HG03520 (cell line): Measurements from ENCODE around the gene PRSS21.

ENCODE experiments used
- ATAC-seq: cut with Tn5 transposase; IDR thresholded peaks from one replicate; pipeline ENCODE4 v1.9.1; 2021; ENCODE audit warnings: mild to moderate bottlenecking, moderate library complexity; ENCODE audit not compliant: unreplicated experiment

PRSS21 gene, protein sequence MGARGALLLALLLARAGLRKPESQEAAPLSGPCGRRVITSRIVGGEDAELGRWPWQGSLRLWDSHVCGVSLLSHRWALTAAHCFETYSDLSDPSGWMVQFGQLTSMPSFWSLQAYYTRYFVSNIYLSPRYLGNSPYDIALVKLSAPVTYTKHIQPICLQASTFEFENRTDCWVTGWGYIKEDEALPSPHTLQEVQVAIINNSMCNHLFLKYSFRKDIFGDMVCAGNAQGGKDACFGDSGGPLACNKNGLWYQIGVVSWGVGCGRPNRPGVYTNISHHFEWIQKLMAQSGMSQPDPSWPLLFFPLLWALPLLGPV

DNA sequence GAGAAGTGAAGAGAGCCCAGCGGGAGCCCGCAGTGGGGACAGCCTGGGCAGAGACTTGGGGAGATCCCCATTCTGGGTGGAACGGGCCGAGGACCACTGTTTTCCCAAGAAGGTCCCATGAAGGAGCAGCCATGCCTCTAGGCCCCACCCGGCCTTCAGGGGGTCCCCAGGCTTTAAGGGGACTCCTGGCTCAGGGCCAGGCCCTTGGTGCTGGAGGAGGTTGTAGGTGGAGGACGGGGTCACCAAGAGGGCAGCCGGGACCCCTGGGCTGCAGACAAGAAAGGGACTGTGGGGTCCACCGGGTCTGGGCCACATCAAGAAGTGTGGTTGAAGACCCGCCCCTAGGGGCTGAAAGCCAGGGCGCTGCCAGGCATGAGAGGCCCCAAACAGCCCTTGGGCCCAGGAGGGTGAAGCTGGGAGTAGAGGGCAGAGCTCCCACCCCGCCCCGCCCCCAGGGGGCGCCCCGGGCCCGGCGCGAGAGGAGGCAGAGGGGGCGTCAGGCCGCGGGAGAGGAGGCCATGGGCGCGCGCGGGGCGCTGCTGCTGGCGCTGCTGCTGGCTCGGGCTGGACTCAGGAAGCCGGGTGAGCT lies at the start of gene PRSS21:
TSS of gene PRSS21 (plus strand) at position 487 of the 589 bp plus-strand sequence. CDS start at position 519, 32 bp downstream.
- ATAC-seq = no peak

DNA sequence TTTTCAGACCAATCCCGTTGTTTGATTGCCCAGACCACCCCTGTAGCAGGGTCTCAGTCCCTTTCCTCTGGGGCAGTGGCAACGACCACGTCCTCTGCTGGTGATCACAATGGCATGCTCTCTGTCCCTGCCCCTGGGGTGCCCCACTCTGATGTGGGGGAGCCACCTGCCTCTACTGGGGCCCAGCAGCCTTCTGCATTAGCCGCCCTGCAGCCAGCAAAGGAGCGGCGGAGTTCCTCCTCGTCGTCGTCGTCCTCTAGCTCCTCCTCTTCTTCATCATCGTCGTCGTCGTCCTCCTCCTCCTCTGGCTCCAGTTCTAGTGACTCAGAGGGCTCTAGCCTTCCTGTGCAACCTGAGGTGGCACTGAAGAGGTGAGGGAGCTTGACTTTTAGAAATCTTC lies 49.1 kb upstream of the PRSS21 start:
- no peak for ATAC-seq

DNA sequence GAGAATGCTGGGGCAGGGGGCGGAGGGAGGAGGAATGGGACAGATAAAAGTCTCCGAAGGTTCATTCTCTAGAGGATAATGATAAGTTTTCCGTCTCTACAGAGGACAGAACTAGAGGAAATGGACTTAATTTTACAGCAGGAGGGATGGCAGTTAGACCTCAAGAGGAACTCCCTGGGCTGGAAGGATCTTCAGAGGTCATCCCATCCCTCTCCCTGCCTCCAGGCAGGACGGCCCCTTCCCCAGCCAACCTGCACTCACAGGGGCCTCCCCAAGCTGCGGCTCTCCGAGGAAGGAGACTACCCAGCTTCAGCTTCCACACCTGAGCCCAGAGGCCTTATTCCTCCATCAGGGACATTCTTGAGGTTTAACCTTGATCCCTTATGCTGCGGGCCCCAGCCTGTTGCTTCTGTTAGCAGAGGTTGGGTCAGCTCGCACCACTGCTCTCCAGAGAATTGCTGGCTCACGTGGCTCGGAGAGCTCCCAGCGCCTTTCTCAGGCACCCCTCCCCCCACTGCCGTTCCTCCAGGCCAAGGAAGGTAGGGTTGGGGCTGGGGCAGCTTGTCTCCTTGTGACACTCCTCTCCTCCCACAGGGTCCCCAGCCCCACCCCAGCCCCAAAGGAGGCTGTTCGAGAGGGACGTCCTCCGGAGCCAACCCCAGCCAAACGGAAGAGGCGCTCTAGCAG lies 48.5 kb upstream of the PRSS21 start:
- no peak for ATAC-seq

DNA sequence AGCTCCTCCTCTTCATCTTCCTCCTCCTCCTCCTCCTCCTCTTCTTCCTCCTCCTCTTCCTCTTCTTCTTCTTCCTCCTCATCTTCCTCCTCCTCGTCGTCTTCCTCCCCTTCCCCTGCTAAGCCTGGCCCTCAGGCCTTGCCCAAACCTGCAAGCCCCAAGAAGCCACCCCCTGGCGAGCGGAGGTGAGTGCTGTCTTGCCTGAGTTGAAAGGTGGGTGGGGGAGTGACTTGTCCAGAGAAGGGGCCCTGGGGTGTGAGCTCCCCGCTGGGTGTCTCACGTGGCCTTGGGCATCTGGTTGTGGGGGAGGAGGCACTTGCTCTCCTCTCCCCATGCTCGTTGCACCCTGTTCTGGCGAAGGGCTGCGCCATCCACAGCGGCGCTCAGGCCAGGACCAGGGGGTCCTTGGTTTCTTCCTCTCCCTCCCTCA lies 47.9 kb upstream of the PRSS21 start:
- no peak for ATAC-seq

DNA sequence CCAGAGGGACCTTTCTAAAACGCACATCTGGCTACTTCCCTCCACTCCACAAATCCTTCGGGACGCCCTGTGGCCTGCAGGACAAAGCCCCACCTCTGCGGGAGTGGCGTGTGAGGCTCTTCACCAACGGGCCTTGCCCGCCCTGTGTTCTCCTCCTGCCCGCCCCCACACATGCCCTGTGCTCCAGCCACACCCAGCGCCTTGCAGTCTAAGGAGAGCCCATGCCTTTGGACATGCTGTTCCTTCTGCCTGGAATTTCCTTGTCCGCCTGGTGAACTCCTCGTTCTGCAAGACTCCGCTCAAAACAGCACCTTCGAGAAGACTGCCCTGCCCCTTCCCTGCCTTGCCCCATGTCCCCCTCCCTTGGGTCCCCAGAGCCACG lies 47.4 kb upstream of the PRSS21 start:
- no peak for ATAC-seq

DNA sequence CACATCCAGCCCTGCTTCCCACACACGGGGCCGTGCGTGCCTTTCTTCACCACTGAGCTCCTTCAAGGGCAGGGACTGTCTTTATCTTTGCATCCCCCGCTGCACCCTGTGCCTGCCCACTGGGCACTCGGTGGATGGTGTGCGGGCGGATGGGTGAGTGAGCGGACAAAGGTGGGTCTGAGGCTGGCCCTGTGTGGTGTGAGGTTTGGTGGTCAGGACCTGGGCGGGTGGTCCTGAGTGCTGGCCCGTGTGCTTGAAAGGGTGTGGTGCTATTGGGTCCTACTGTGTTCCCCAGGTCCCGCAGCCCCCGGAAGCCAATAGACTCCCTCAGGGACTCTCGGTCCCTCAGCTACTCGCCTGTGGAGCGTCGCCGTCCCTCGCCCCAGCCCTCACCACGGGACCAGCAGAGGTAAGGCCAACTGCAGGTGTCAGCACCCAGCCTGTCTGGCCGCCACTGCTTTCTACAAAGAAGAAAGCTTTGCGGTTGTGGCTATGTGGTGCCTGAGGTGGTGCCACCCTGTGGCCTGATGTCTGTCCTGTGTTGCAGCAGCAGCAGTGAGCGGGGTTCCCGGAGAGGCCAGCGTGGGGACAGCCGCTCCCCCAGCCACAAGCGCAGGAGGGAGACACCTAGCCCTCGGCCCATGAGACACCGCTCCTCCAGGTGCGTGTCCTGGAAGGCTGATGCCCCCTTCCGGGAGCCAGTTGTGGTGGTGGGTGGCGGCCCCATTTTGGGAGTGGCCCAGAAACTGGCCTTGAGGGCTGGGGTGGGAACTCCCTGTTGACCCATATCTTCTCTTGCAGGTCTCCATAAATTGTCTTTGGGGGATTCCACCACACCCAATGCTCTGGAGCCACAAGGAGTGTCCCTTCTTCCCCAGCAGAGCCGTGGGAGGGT lies 46.7 kb upstream of the PRSS21 start:
- ATAC-seq = no peak

DNA sequence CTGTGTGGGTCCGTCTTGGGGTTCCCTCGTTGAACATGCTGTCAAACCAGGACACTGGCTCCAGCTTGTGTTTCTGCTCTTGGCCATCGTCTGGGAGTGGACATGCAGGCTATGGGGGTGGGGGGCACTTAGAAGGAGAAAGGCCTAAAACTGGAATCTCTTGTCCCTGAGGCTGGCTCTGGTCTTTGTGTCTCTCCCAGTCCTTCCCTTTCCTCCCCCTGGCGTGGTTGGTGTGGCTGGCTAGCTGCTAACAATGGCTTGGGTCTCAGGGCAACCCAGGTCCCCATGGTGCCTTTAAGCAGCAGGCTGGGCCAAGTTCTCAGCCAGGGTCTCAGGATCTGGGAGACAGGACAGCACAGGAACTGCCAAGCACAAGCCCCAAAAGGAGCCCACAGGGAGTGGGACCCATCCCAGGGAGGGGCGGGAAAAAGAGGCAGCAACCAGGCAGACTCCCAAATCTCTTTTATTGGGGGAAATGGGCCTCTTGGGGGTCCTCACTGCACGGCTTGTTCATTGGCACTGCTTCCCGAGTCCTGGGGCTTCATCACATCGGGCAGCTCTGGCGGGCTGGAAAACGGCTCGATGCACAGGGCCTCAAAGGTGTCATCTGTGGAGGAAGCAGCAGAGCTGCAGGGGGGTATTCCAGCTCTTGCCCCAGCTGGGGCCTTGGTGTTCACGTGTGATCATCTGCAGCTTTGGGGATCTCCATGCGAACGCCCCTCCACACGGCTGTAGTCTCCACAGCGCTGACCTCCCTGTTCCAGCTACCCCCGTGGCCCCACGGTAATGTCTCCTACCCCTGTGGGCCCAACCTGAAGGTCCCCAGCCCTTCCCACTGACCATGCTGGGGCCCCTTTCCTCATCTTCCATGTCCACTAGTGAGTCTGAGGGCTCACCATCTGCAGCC lies 45.3 kb upstream of the PRSS21 start:
- ATAC-seq = no peak

DNA sequence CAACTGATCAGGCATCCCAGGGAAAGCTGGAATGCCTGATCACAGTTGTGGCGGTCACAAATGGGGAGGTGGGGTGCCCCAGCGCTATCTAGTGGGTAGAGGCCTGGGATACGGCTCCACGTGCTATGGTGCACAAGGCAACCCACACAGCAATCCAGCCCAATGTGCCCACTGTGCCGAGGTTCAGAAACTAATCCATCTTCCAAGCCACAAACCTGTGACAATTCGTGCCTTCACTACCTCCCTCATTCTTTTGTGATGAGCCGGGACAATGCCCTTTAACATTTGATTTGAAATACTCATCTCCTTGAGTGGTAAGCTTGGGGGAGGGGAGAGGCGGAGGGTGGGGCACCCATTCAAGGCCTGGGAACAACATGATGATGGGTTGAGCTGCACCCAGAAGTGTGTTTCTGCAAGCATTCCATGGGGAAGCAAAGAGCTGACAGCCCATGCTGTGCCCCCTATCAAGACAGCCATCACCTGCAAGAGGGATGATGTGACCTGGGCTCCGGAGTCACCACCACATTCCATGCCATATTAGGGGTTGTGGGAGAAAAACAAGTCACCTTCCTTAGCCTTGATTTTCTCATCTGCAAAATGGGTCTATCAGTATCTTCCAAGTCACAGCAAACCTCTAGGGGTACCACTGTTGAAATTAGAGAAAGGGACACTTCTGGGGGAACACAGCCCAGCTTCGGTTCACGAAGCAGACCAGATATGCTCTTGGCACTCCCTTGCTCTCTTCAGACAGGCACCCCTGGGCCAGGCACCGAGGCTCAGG lies 43.7 kb upstream of the PRSS21 start:
- no peak for ATAC-seq

DNA sequence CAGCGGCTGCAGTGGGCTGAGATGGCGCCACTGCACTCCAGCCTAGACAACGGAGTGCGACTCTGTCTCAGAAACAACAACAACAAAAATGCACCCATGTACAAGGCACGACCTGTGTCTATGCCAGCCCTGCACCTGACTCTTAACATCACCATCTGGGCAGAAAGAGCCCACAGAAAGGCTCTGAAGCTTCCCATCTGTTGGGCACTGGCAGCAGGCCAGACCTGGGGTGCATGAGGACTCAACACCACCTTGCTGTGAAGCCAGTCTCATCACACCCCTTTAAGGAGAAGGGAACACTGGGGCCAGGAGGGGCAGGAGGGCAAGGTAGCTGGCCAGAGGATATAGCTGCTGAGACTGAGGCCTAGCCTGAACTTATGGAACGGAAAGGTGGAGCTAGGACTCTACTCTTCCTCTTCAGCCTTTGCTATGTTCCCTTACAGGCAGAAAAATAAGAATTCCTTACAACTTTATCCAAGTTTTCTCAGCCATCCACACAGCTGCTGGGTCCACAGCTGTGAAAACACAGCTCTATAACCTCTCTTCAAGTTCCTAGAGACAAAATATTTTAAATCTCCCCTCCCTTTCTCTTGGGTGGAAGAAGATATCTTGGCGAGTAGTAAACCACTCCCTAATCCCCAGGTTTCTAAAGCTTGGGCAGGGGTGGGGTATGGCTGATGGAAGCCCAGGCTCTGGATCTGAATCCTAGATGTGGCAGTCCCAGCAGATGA lies 42.7 kb upstream of the PRSS21 start:
- no peak for ATAC-seq

DNA sequence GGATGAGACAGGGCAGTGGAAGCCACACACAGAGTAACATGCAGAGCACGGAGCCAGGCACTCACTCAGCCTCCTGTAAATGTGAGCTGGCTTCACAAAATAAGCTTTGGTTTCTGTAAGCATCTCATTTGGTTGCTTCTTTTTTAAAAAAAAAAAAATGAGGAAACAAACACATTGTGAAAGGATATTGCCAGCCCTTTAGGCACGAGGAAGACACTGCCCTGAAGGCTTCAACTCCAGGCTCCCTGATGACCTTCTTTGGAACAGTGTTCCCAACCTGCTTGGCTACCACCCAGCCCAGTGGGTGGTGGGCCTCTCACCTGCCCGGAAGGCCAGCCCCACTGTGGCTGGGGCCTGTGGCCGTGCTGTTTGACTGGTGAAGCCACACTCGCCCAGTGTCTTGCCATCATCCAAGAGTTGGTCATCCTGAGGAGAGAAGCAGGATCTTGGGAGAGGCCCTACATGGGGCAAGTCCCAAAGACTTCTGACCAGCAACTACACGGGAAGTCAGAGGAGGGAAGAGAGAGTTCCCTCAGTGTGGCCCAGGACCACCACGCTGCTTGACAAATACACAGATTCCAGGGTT lies 41.8 kb upstream of the PRSS21 start:
- no peak for ATAC-seq

DNA sequence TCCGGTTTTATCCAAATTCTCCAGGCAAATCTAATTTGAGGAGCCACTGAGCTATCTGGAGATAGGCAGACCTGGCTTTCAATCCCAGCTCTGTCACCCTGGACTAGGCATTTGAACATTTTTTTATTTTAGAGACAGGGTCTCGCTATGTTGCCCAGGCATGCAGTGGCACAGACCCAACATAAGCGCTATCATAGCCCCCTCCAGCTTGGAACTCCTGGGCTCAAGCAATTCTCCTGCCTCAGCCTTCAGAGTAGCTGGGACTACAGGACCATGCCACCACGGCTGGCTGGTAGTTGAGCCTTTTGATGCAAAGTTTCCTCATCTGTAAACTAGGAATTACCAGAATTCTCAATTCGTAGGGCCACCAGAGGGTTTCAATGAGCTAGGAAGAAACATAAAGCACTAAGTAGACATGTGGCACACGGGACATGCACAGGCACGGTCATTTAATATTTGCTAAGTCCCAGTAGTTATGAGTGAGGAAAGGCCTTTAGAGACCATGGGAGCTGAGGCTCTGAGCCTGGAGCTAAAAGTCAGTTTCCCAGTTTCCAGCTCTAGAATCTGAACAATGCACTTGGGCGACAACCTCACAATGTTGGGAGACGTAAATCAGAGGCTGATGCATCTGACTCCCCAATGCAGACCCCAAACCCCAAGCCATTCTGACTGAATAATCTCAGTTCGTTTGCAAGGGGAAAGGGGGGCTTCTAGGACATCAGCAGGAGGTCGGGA lies 41.1 kb upstream of the PRSS21 start:
- ATAC-seq = no peak

DNA sequence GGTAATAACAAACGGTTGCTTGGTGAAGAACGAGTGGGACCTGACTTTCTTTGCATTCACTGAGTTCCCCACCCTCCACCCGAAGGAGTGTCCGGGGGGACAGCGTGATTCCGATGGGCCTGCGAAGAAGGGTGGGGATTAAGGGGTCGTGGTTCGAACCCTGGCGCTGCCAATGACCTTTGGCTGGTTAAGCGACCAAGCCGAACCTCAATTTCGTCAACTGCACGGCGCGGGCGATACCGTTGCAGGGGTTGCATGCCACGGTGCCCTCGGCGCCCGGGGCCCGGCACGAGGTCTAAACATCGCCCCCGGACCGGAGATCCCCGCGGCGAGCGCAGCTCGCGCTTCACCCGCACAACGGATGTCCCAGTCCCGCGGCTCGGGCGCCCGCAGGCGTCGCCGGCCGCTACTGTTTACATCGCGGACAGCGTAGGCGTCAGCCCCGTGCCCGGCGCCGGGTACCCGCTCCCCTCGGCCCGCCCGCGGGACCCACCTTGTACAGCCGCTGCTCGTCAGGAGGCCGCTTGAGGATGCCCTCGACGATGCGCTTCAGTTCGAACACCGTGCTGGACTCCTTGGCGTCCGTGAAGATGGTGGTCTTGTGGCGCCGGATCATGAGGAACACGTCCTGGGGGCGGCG lies 40.4 kb upstream of the PRSS21 start:
- ATAC-seq = peak; percentile 25

DNA sequence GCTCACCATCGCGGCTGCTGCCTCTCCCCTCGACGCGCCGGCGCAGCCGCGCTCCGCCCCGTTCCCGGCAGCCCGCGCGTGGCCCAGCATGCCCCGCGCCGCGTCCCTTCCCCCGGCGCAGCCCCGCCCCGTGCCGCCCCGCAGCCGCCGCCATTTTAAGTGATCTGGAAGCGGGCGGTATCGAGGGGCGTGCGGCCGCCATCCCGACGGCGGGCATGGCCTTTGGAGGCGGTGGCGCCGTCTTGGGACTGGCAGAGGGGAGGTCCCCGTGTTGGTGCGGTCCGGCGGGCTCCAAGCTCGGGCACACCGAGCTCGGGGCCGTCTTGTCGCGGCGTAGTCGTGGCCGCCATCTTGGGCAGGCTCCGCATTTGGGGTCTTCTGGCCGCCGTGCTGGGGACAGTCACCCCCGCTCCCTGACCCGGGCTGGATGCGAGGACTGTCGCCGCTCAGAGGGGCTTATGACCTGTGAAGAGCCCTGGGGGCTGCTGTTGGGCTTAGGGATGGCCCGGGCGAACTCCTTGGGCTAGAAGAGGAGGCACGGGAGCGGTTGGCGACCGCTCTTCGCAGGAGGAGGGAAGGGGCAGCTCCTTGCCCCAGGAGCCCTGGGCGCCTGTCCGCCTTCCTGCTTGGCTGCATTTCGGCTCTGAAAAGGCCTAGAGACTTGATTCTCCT lies 39.7 kb upstream of the PRSS21 start, which contains the start of gene ELOB:
TSS of gene ELOB (minus strand) at position 50 of the 672 bp plus-strand sequence. CDS start at position 9, 41 bp downstream.
- peak; percentile 63 for ATAC-seq

DNA sequence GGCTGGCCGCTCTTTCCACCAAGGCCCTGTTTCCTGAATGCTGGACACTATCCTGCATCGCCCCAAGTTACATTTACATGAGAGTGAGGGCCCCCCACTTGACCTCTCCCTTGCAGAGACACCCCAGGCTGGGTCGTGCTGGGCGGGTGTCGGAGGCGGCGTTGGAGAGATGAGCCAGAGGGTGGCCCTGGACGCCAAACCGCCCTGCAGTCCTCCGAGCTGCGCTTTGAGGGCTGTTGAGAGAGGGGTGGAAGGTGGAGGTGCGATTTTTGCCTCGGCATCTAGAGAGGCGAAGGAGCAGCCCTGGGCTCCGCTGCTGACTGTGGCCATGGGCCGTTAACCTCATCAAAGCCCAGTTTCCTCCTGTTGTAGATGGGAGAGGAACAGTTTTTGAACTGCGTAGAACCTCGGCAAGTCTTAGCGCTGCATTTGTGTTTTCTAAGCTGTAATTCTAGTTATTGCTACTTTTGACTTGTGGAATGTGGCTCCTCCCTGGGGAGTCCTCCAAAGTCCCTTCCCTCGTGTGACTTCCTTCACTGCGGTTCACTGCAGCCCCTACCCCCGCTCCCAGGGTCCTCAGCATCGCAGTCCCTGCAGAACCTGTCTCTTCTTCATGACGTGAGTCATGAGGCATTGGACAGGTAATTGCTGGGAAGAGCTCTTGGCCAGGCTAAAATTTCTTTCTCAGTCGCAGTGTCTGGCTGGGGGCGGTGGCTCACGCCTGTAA lies 39.0 kb upstream of the PRSS21 start:
- no peak for ATAC-seq

DNA sequence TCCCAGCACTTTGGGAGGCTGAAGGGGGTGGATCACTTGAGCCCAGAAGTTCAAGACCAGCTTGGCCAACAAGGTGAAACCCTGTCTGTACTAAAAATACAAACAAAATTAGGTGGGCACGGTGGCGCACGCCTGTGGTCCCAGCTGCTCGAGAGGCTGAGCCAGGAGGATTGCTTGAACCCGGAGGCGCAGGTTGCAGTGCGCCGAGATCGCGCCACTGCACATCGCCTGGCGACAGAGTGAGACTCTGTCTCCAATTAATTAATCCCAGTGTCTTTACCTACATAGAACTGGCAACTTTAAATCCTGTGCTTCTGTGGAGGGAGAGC lies 38.4 kb upstream of the PRSS21 start:
- ATAC-seq = no peak
